ENCODE measurements around the gene DUOX2.

DNA sequence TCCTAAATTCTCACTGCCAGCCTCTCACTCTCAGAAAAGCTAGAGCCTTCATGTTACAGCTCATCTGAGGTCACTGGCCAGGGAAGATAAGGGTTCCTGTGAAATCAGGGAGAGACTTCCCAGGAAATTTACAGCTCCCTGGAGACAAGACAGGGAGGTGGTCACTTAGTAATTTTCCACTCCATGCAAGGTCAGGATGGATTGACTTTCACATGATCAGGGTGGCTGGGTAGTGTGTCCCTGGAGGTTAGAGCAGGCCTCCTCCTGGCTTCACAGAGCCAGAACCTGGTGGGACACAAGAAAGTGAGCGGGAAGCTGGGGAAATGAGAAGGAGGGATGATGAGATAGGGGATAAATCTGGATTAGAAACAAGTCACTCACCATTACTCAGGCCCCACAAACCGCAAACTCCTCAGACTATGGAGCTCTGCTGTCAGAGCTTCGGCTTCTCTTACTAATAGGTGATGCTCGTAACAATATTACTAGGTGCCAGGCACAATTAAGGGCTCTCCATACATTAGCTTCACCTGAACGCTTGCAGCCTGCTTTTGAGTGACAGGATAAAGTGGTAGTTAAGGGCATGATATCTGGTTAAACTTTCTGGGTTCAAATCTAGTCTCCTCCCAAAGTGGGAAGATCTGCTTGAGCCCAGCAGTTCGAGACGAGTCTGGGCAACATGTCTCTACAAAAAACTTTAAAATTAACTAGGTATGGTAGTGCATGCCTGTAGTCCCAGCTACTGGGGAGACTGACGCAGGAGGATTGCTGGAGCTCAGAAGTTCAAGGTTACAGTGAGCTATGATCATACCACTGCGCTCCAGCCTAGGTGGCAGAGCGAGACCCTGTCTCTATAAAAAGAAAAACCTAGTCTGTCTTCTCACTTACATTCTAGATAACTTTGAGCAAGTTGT, 24.9 kb downstream of the DUOX2 start:
- no peak for TF ChIP-seq POLR2AphosphoS5 (IDR thresholded peaks at IDR 0.05)
- no peak for TF ChIP-seq RAD21 (conservative IDR thresholded peaks at IDR 0.05)
- TF ChIP-seq CTCF (IDR thresholded peaks at IDR 0.05; ENCODE audit: poor library complexity, severe bottlenecking) = no peak
- TF ChIP-seq, protein P1, sequence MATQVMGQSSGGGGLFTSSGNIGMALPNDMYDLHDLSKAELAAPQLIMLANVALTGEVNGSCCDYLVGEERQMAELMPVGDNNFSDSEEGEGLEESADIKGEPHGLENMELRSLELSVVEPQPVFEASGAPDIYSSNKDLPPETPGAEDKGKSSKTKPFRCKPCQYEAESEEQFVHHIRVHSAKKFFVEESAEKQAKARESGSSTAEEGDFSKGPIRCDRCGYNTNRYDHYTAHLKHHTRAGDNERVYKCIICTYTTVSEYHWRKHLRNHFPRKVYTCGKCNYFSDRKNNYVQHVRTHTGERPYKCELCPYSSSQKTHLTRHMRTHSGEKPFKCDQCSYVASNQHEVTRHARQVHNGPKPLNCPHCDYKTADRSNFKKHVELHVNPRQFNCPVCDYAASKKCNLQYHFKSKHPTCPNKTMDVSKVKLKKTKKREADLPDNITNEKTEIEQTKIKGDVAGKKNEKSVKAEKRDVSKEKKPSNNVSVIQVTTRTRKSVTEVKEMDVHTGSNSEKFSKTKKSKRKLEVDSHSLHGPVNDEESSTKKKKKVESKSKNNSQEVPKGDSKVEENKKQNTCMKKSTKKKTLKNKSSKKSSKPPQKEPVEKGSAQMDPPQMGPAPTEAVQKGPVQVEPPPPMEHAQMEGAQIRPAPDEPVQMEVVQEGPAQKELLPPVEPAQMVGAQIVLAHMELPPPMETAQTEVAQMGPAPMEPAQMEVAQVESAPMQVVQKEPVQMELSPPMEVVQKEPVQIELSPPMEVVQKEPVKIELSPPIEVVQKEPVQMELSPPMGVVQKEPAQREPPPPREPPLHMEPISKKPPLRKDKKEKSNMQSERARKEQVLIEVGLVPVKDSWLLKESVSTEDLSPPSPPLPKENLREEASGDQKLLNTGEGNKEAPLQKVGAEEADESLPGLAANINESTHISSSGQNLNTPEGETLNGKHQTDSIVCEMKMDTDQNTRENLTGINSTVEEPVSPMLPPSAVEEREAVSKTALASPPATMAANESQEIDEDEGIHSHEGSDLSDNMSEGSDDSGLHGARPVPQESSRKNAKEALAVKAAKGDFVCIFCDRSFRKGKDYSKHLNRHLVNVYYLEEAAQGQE (IDR thresholded peaks at IDR 0.05; ENCODE audit: borderline replicate concordance) = no peak
